H1 (cell line): ENCODE results near the gene PTCH1.

Experiments
- CEBPB ChIP-seq: IDR thresholded peaks from 2 replicates; pipeline ENCODE4 v1.6.1; 2012; ENCODE audit warnings: low read depth, low read length
- CTCF ChIP-seq, 3 experiments: IDR thresholded peaks; 1 replicate in 2 of 3; 2 replicates in 1 of 3; pipeline versions ENCODE4 v1.5.1 to v1.6.1; 2011; ENCODE audit warnings: low read length in 3 of 3, mild to moderate bottlenecking in 3 of 3, inconsistent platforms in 2 of 3, low read depth in 1 of 3, moderate library complexity in 1 of 3; ENCODE audit not compliant: insufficient read depth in 1 of 3; ENCODE audit errors: control extremely low read depth in 1 of 3
- EZH2 ChIP-seq: fragments of 200-600 bp; sonication (generic); IDR thresholded peaks from 2 replicates; pipeline ENCODE4 v1.7.1; 2012; ENCODE audit warnings: low read depth, mild to moderate bottlenecking, moderate library complexity, low read length, inconsistent platforms; ENCODE audit not compliant: severe bottlenecking
- JUN ChIP-seq: IDR thresholded peaks from 2 replicates; pipeline ENCODE4 v1.6.1; 2011; ENCODE audit warnings: low read depth, mild to moderate bottlenecking, improper control_type of control experiment, low read length
- NRF1 ChIP-seq: IDR thresholded peaks from 2 replicates; pipeline ENCODE4 v1.6.1; 2011; ENCODE audit warnings: mild to moderate bottlenecking, low read depth, low read length, improper control_type of control experiment
- POLR2A ChIP-seq, 2 experiments: IDR thresholded peaks; 1 replicate in 1 of 2; 2 replicates in 1 of 2; pipeline ENCODE4 v1.6.1; 2011; ENCODE audit warnings: low read depth in 2 of 2, low read length in 2 of 2, mild to moderate bottlenecking in 2 of 2; ENCODE audit errors: control extremely low read depth in 1 of 2
- POLR2AphosphoS5 ChIP-seq: IDR thresholded peaks from 2 replicates; pipeline ENCODE4 v1.6.1; 2011; ENCODE audit warnings: low read depth, low read length
- RBBP5 ChIP-seq: IDR thresholded peaks from 2 replicates; pipeline ENCODE4 v1.7.1; 2012; ENCODE audit warnings: low read depth, mild to moderate bottlenecking, inconsistent platforms, low read length, moderate library complexity, borderline replicate concordance
- SP2 ChIP-seq: IDR thresholded peaks from 2 replicates; pipeline ENCODE4 v1.6.1; 2012; ENCODE audit warnings: mild to moderate bottlenecking, low read length, inconsistent platforms
- TAF1 ChIP-seq: IDR thresholded peaks from 2 replicates; pipeline ENCODE4 v1.6.1; 2011; ENCODE audit warnings: mild to moderate bottlenecking, low read depth, low read length
- TAF7 ChIP-seq: optimal IDR thresholded peaks from 2 replicates; pipeline ENCODE3; 2011; ENCODE audit warnings: low read depth, mild to moderate bottlenecking, inconsistent platforms, low read length, moderate library complexity, borderline replicate concordance
- TCF12 ChIP-seq: IDR thresholded peaks from 2 replicates; pipeline ENCODE4 v1.6.1; 2011; ENCODE audit warnings: low read depth, mild to moderate bottlenecking, low read length
- ZNF274 ChIP-seq: IDR thresholded peaks from 2 replicates; pipeline ENCODE4 v1.7.0; 2012; ENCODE audit warnings: low read length, borderline replicate concordance; ENCODE audit errors: extremely low read depth
- TF ChIP-seq, protein P1 (sequence below): IDR thresholded peaks from 2 replicates; pipeline ENCODE4 v1.6.1; 2011; ENCODE audit warnings: low read length, improper control_type of control experiment

DNA sequence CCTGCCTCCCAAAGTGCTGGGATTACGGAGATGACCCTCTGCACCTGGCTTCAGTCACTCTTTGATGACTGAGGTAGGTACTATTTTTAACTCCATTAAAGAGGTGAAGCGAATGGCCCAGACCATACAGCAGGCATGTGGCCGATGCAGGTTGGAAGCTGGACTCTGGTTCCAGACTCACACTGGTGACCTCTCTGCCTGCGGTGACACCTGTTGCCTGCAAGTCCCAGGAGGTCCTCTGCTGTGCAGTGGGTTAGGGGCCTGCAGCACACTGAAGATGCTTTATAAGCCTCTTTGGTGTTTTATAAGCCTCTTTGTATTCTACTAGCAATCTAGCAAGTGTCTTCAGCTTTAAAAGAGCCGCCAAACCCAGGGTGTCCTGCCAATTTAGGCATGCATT, 49.2 kb upstream of the PTCH1 start:
- TF ChIP-seq CEBPB (no peak), JUN (no peak), EZH2 (no peak), SP2 (no peak), CTCF (IDR thresholded peaks at IDR 0.05; ENCODE audit: control extremely low read depth in 1 of 3, insufficient read depth in 1 of 3, low read depth in 1 of 3, low read length in 3 of 3) (no peak), RBBP5 (no peak), NRF1 (no peak), TCF12 (no peak), ZNF274 (no peak), TAF1 (no peak), POLR2A (IDR thresholded peaks at IDR 0.05; ENCODE audit: control extremely low read depth in 1 of 2, low read depth in 2 of 2, low read length in 2 of 2) (no peak), POLR2AphosphoS5 (no peak), TAF7 (no peak)
- TF ChIP-seq, protein P1, sequence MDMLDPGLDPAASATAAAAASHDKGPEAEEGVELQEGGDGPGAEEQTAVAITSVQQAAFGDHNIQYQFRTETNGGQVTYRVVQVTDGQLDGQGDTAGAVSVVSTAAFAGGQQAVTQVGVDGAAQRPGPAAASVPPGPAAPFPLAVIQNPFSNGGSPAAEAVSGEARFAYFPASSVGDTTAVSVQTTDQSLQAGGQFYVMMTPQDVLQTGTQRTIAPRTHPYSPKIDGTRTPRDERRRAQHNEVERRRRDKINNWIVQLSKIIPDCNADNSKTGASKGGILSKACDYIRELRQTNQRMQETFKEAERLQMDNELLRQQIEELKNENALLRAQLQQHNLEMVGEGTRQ: no peak
